IMR-90 (cell line): Measurements from ENCODE around the gene CARM1. TPM values are rescaled to one million over a fixed set of nuclear protein-coding genes. Genes with fewer than 3 reads are reported as not detected.
A peak's percentile ranks its signal among the peaks of the same experiment; 100 is the strongest.

ENCODE experiments used
- ATAC-seq: fragments of 200-7000 bp; cut with Tn5 transposase; 2 replicates; pipeline ENCODE4 v1.9.1; 2020; ENCODE audit warnings: low read depth, mild to moderate bottlenecking, moderate library complexity
- BruUV-seq: library from RNA; stranded (reverse); fragments of 400-500 nt; replicated peaks from 2 replicates; lab custom pipeline; 2021; lab: Mats Ljungman, UMichigan
- CTCF ChIA-PET: fragments of 300-600 bp; formaldehyde crosslinking; extraction: SDS; loops from one replicate; lab custom pipeline; 2021; ENCODE audit warnings: antibody characterized with exemption; lab: Yijun Ruan, JAX
- POLR2A ChIA-PET: fragments of 300-600 bp; sonication (Branson Sonifier 250); formaldehyde crosslinking; loops from one replicate; lab custom pipeline; 2022; ENCODE audit warnings: antibody characterized with exemption; ENCODE audit not compliant: unreplicated experiment; lab: Charles Lee
- DNase-seq: peaks from one replicate; pipeline ENCODE4 v3.0.0; 2013
- H2AFZ ChIP-seq: replicated peaks from 2 replicates; pipeline ENCODE3; 2013; ENCODE audit warnings: low read length, mild to moderate bottlenecking; ENCODE audit not compliant: poor library complexity
- H2AK5ac ChIP-seq: 2 replicates; pipeline ENCODE4 v1.6.1; 2013; ENCODE audit warnings: low read depth, low read length, inconsistent platforms
- H2AK9ac ChIP-seq: replicated peaks from 2 replicates; pipeline ENCODE3; 2013; ENCODE audit warnings: mild to moderate bottlenecking, low read depth, low read length, moderate library complexity; ENCODE audit not compliant: poor library complexity
- H2BK120ac ChIP-seq: 2 replicates; pipeline ENCODE4 v1.6.1; 2013; ENCODE audit warnings: low read depth, low read length, inconsistent platforms
- H2BK15ac ChIP-seq: 3 replicates; pipeline ENCODE4 v1.6.1; 2013; ENCODE audit warnings: low read depth, low read length, inconsistent platforms
- H2BK20ac ChIP-seq: 2 replicates; pipeline ENCODE4 v1.6.1; 2013; ENCODE audit warnings: low read depth, mild to moderate bottlenecking, inconsistent platforms, low read length, moderate library complexity
- H2BK5ac ChIP-seq: 2 replicates; pipeline ENCODE4 v1.6.1; 2013; ENCODE audit warnings: mild to moderate bottlenecking, low read depth, low read length, inconsistent platforms; ENCODE audit not compliant: poor library complexity, severe bottlenecking
- H3K14ac ChIP-seq: replicated peaks from 2 replicates; pipeline ENCODE4 v1.6.1; 2013; ENCODE audit warnings: low read depth, low read length, inconsistent platforms
- H3K18ac ChIP-seq: 2 replicates; pipeline ENCODE4 v1.6.1; 2013; ENCODE audit warnings: low read depth, low read length, control low read depth
- H3K23ac ChIP-seq: 2 replicates; pipeline ENCODE4 v1.6.1; 2013; ENCODE audit warnings: low read depth, low read length, inconsistent platforms
- H3K27ac ChIP-seq: 2 replicates; pipeline ENCODE4 v1.5.1; 2013; ENCODE audit warnings: mild to moderate bottlenecking, control low read depth, low read length; ENCODE audit not compliant: insufficient read depth
- H3K27me3 ChIP-seq: 2 replicates; pipeline ENCODE4 v1.6.1; 2013; ENCODE audit warnings: low read length; ENCODE audit not compliant: control insufficient read depth, insufficient read depth
- H3K36me3 ChIP-seq: 2 replicates; pipeline ENCODE4 v1.6.1; 2013; ENCODE audit warnings: low read length, mixed read lengths; ENCODE audit not compliant: control insufficient read depth, insufficient read depth
- H3K4ac ChIP-seq: 2 replicates; pipeline ENCODE4 v1.6.1; 2013; ENCODE audit warnings: low read depth, low read length, inconsistent platforms
- H3K4me1 ChIP-seq: 2 replicates; pipeline ENCODE4 v1.6.1; 2013; ENCODE audit warnings: low read length, mixed read lengths; ENCODE audit not compliant: control insufficient read depth, insufficient read depth
- H3K4me2 ChIP-seq: 2 replicates; pipeline ENCODE4 v1.6.1; 2013; ENCODE audit warnings: low read depth, mild to moderate bottlenecking, control low read depth, low read length, moderate library complexity
- H3K4me3 ChIP-seq: 2 replicates; pipeline ENCODE4 v1.5.1; 2013; ENCODE audit warnings: low read depth, mild to moderate bottlenecking, control low read depth, low read length, moderate library complexity; ENCODE audit not compliant: insufficient read depth
- H3K56ac ChIP-seq: 2 replicates; pipeline ENCODE4 v1.6.1; 2013; ENCODE audit warnings: low read length, inconsistent platforms; ENCODE audit not compliant: insufficient read depth; ENCODE audit errors: extremely low read depth
- H3K79me1 ChIP-seq, 2 experiments: 2 replicates each; pipeline ENCODE4 v1.6.1; 2013; ENCODE audit warnings: low read length in 2 of 2, inconsistent platforms in 1 of 2, low read depth in 1 of 2
- H3K9ac ChIP-seq: 2 replicates; pipeline ENCODE4 v1.6.1; 2013; ENCODE audit warnings: low read depth, low read length, control low read depth
- H3K9me1 ChIP-seq: 2 replicates; pipeline ENCODE4 v1.6.1; 2013; ENCODE audit warnings: low read length, inconsistent platforms; ENCODE audit not compliant: insufficient read depth
- H3K9me3 ChIP-seq: 2 replicates; pipeline ENCODE4 v1.6.1; 2013; ENCODE audit warnings: low read length; ENCODE audit not compliant: control insufficient read depth, insufficient read depth
- H4K20me1 ChIP-seq: 2 replicates; pipeline ENCODE4 v1.6.1; 2013; ENCODE audit warnings: low read length, inconsistent platforms; ENCODE audit not compliant: insufficient read depth
- H4K5ac ChIP-seq: 2 replicates; pipeline ENCODE4 v1.6.1; 2013; ENCODE audit warnings: mild to moderate bottlenecking, low read depth, low read length, control low read depth
- H4K8ac ChIP-seq, 2 experiments: 2 replicates each; pipeline ENCODE4 v1.6.1; 2013; ENCODE audit warnings: low read depth in 2 of 2, low read length in 2 of 2, control low read depth in 1 of 2, inconsistent platforms in 1 of 2
- H4K91ac ChIP-seq: 2 replicates; pipeline ENCODE4 v1.6.1; 2013; ENCODE audit warnings: low read depth, low read length, inconsistent platforms; ENCODE audit not compliant: insufficient read depth
- BHLHE40 ChIP-seq: fragments of 150-350 bp; IDR thresholded peaks from 2 replicates; pipeline ENCODE4 v1.6.1; 2016; ENCODE audit warnings: mild to moderate bottlenecking, low read depth, low read length
- CEBPB ChIP-seq: IDR thresholded peaks from 2 replicates; pipeline ENCODE4 v1.6.1; 2012; ENCODE audit warnings: low read depth, low read length, improper control_type of control experiment
- CHD1 ChIP-seq: IDR thresholded peaks from 2 replicates; pipeline ENCODE4 v1.6.1; 2012; ENCODE audit warnings: low read depth, low read length, improper control_type of control experiment
- FOS ChIP-seq: fragments of 150-350 bp; IDR thresholded peaks from 2 replicates; pipeline ENCODE4 v1.6.1; 2016; ENCODE audit warnings: low read depth, low read length
- MAFK ChIP-seq: IDR thresholded peaks from 2 replicates; pipeline ENCODE4 v1.6.1; 2012; ENCODE audit warnings: low read depth, low read length, improper control_type of control experiment
- MAZ ChIP-seq: IDR thresholded peaks from 2 replicates; pipeline ENCODE4 v1.6.1; 2012; ENCODE audit warnings: low read depth, mild to moderate bottlenecking, low read length, improper control_type of control experiment, moderate library complexity, borderline replicate concordance
- MXI1 ChIP-seq: IDR thresholded peaks from 2 replicates; pipeline ENCODE4 v1.6.1; 2012; ENCODE audit warnings: low read depth, mild to moderate bottlenecking, low read length, moderate library complexity, borderline replicate concordance
- NFE2L2 ChIP-seq: fragments of 150-350 bp; IDR thresholded peaks from 2 replicates; pipeline ENCODE4 v1.6.1; 2016; ENCODE audit warnings: low read depth, mild to moderate bottlenecking, low read length
- POLR2A ChIP-seq: IDR thresholded peaks from 2 replicates; pipeline ENCODE4 v1.6.1; 2012; ENCODE audit warnings: mild to moderate bottlenecking, low read depth, low read length
- RAD21 ChIP-seq: IDR thresholded peaks from 2 replicates; pipeline ENCODE4 v1.6.1; 2012; ENCODE audit warnings: low read length, improper control_type of control experiment
- RCOR1 ChIP-seq: IDR thresholded peaks from 2 replicates; pipeline ENCODE4 v1.6.1; 2012; ENCODE audit warnings: mild to moderate bottlenecking, low read length, improper control_type of control experiment; ENCODE audit not compliant: insufficient replicate concordance
- RFX5 ChIP-seq: IDR thresholded peaks from 2 replicates; pipeline ENCODE4 v1.8.0; 2012; ENCODE audit warnings: low read depth, mild to moderate bottlenecking, low read length, moderate library complexity
- SMC3 ChIP-seq: fragments of 150-350 bp; IDR thresholded peaks from 2 replicates; pipeline ENCODE4 v1.6.1; 2016; ENCODE audit warnings: low read depth, mild to moderate bottlenecking, antibody characterized with exemption, low read length, moderate library complexity
- WGBS, 2 experiments: methylation state at CpG; one replicate each; pipeline versions ENCODE4 v1.1.5 to v1.1.7; 2013; ENCODE audit warnings: missing lambda C conversion rate in 2 of 2; ENCODE audit not compliant: insufficient read length in 1 of 2; ENCODE audit errors: extremely low coverage in 2 of 2; 5-methylcytosine and 5-hydroxymethylcytosine counted together
- dilution Hi-C: fragments of 300-500 bp; cut with HindIII; formaldehyde crosslinking; loops from one replicate; pipeline ENCODE4 v1.14.3; 2018; ENCODE audit warnings: low sequenced_read_pairs; ENCODE audit not compliant: unreplicated experiment
- in situ Hi-C: fragments of 300-500 bp; cut with MboI; formaldehyde crosslinking; loops from 3 replicates; pipeline ENCODE4 v1.14.3; 2019; ENCODE audit warnings: low sequenced_read_pairs, inconsistent platforms, mixed read lengths
- intact Hi-C: fragments of 100-400 bp; cut with micrococcal nuclease; formaldehyde crosslinking; loops from 2 replicates; pipeline ENCODE4 v1.10.0; 2022
- polyA plus RNA-seq, 3 experiments: library from polyadenylated mRNA; depleted of rRNA; stranded (reverse); fragments of >200 nt; gene quantifications; 2 replicates each; pipeline ENCODE4 v1.2.3, GENCODE V29; 2012; ENCODE audit warnings: low replicate concordance in 1 of 3
- total RNA-seq: library from RNA; depleted of rRNA; stranded (reverse); fragments of >200 nt; gene quantifications from 2 replicates; pipeline ENCODE4 v1.2.3, GENCODE V29; 2012
- TF ChIP-seq, protein P1 (sequence below): fragments of 150-350 bp; IDR thresholded peaks from 2 replicates; pipeline ENCODE4 v1.6.1; 2017; ENCODE audit warnings: mild to moderate bottlenecking, antibody characterized with exemption, low read length, low read depth
- TF ChIP-seq, protein P2 (sequence below): fragments of 150-350 bp; IDR thresholded peaks from 2 replicates; pipeline ENCODE4 v1.6.1; 2016; ENCODE audit warnings: low read depth, mild to moderate bottlenecking, low read length, moderate library complexity, borderline replicate concordance
- TF ChIP-seq, protein P3 (sequence below): conservative IDR thresholded peaks from 2 replicates; pipeline ENCODE4 v1.5.1; 2012; ENCODE audit warnings: mild to moderate bottlenecking, low read depth, low read length, improper control_type of control experiment

The CARM1 gene
- total and polyA plus RNA-seq, 2 of the 4 experiments (the other 2 are of a cell fraction), result 20.3 to 67.1 TPM

DNA sequence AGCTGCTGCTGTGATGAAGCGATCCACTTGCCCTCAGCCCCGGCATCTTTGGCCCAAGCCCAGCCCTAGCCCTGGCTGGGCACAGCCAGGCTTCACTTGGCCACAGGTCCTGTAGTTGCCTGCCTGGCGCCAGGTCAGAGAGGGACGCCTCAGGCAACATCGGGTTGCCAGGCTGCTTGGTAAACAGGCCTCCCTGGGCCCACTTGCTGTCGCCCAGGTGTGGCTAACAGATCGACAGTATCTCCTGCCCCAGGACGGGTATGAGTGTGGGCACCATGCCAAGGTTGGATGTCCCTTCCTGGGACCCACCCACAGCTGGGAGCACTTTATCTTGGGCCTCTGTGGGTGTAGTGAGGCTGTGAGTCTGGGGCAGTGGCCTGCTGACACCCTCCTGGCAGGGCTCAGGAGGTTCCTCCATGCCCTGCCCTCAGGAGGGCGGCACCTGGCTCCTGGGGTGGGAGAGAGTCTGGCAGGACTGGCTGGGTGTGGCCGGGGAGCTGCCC is 27.8 kb downstream of the CARM1 start:
- Histone ChIP-seq H2BK120ac (no peak overlapping the region), H3K9ac (no peak overlapping the region), H3K79me1 (peaks cover 33 to 86% of the 10 kb centered on the region in 2 experiments), H2AFZ (no peak overlapping the region), H2AK5ac (no peak overlapping the region), H3K4me1 (peaks cover 16% of the 10 kb centered on the region), H3K9me1 (peaks cover 26% of the 10 kb centered on the region), H4K5ac (no peak overlapping the region), H3K27ac (no peak overlapping the region), H3K36me3 (no peaks in the 10 kb centered on the region; the same call in 1 of the 2 replicates), H3K4me2 (no peak overlapping the region), H3K18ac (no peak overlapping the region), H3K4ac (no peak overlapping the region), H3K23ac (no peak overlapping the region), H2AK9ac (peak overlapping the region; percentile 78), H3K14ac (no peak overlapping the region), H3K4me3 (no peak overlapping the region), H4K20me1 (peaks cover 68% of the 10 kb centered on the region), H2BK5ac (no peak overlapping the region), H2BK15ac (no peak overlapping the region), H4K8ac (no peak overlapping the region), H3K27me3 (no peaks in the 10 kb centered on the region), H2BK20ac (no peak overlapping the region), H4K91ac (no peak overlapping the region), H3K56ac (no peak overlapping the region), H3K9me3 (no peaks in the 10 kb centered on the region)
- no peak for ATAC-seq
- no TSS peak for BruUV-seq
- POLR2A ChIA-PET, result interaction anchor here (0.6 kb wide), 1 partner anchor 21 kb away, joined by 6 read pairs; no protein-coding TSS in a partner anchor
- dilution Hi-C loops, result no loop called here
- no peak for DNase-seq
- in situ Hi-C loops, result no loop called here
- no peak for TF ChIP-seq RAD21
- no peak for TF ChIP-seq RCOR1
- TF ChIP-seq NFE2L2, result no peak
- TF ChIP-seq, protein P1, sequence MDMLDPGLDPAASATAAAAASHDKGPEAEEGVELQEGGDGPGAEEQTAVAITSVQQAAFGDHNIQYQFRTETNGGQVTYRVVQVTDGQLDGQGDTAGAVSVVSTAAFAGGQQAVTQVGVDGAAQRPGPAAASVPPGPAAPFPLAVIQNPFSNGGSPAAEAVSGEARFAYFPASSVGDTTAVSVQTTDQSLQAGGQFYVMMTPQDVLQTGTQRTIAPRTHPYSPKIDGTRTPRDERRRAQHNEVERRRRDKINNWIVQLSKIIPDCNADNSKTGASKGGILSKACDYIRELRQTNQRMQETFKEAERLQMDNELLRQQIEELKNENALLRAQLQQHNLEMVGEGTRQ, result no peak
- TF ChIP-seq FOS, result no peak
- no peak for TF ChIP-seq SMC3
- no peak for TF ChIP-seq BHLHE40
- TF ChIP-seq, protein P2, sequence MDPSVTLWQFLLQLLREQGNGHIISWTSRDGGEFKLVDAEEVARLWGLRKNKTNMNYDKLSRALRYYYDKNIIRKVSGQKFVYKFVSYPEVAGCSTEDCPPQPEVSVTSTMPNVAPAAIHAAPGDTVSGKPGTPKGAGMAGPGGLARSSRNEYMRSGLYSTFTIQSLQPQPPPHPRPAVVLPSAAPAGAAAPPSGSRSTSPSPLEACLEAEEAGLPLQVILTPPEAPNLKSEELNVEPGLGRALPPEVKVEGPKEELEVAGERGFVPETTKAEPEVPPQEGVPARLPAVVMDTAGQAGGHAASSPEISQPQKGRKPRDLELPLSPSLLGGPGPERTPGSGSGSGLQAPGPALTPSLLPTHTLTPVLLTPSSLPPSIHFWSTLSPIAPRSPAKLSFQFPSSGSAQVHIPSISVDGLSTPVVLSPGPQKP, result no peak
- TF ChIP-seq MAFK, result no peak
- TF ChIP-seq CHD1, result no peak
- TF ChIP-seq POLR2A, result no peak
- TF ChIP-seq MAZ, result no peak
- no peak for TF ChIP-seq CEBPB
- TF ChIP-seq, protein P3, sequence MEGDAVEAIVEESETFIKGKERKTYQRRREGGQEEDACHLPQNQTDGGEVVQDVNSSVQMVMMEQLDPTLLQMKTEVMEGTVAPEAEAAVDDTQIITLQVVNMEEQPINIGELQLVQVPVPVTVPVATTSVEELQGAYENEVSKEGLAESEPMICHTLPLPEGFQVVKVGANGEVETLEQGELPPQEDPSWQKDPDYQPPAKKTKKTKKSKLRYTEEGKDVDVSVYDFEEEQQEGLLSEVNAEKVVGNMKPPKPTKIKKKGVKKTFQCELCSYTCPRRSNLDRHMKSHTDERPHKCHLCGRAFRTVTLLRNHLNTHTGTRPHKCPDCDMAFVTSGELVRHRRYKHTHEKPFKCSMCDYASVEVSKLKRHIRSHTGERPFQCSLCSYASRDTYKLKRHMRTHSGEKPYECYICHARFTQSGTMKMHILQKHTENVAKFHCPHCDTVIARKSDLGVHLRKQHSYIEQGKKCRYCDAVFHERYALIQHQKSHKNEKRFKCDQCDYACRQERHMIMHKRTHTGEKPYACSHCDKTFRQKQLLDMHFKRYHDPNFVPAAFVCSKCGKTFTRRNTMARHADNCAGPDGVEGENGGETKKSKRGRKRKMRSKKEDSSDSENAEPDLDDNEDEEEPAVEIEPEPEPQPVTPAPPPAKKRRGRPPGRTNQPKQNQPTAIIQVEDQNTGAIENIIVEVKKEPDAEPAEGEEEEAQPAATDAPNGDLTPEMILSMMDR, result no peak
- TF ChIP-seq RFX5, result no peak
- no peak for TF ChIP-seq MXI1
- 93% methylated on average over 5 of the region's 10 CpGs; no CpG with 5 or more reads in 1 of the 2 experiments for WGBS, 2 experiments
- CTCF ChIA-PET, result interaction anchor here (1.2 kb wide), 1 partner anchor 34 kb away, joined by 3 read pairs; no protein-coding TSS in a partner anchor
- intact Hi-C loops, result no loop called here
